Skeletal muscle cell (primary cell): Measurements from ENCODE around the gene DGKZ.

ENCODE experiments used
- DNase-seq: peaks from one replicate; pipeline ENCODE4 v3.0.0-alpha.2; 2010; ENCODE audit warnings: low read depth
- H3K4me3 ChIP-seq: 2 replicates; pipeline ENCODE4 v1.5.1; 2011; ENCODE audit warnings: low read depth, mild to moderate bottlenecking, control low read depth, low read length, moderate library complexity

DGKZ gene

GRCh38 chr11:46321757-46322156 lies 25.5 kb upstream of the DGKZ start:
- no peak overlapping the region for H3K4me3 ChIP-seq
- no peak for DNase-seq

GRCh38 chr11:46322759-46323158 lies 24.5 kb upstream of the DGKZ start:
- DNase-seq = no peak
- no peak overlapping the region for H3K4me3 ChIP-seq

- no peak overlapping the region for H3K4me3 ChIP-seq
Measured at GRCh38 chr11:46326813-46327416, 20.3 kb upstream of the DGKZ start.

GRCh38 chr11:46327829-46328228 lies 19.4 kb upstream of the DGKZ start:
- no peak for DNase-seq
- H3K4me3 ChIP-seq = no peak overlapping the region

More at GRCh38 chr11:46326813-46327416, 20.3 kb upstream of the DGKZ start:
- no peak for DNase-seq

- DNase-seq = no peak
- H3K4me3 ChIP-seq = no peak overlapping the region
Measured at GRCh38 chr11:46330154-46330553, 17.1 kb upstream of the DGKZ start.

GRCh38 chr11:46330563-46331281 lies 16.5 kb upstream of the DGKZ start:
- H3K4me3 ChIP-seq = no peak overlapping the region

GRCh38 chr11:46331282-46331984 lies 15.8 kb upstream of the DGKZ start:
- DNase-seq = no peak
- H3K4me3 ChIP-seq = no peak overlapping the region

More at GRCh38 chr11:46330563-46331281, 16.5 kb upstream of the DGKZ start:
- no peak for DNase-seq

- H3K4me3 ChIP-seq = peak overlapping the region; percentile 38
- DNase-seq = no peak
Measured at GRCh38 chr11:46332093-46332567, 15.1 kb upstream of the DGKZ start.

- peak overlapping the region; percentile 38 for H3K4me3 ChIP-seq
- DNase-seq = no peak
Measured at GRCh38 chr11:46332568-46333393, 14.5 kb upstream of the DGKZ start.

- no peak for DNase-seq
- H3K4me3 ChIP-seq = peak overlapping the region; percentile 38
Measured at GRCh38 chr11:46333394-46333947, 13.8 kb upstream of the DGKZ start.

GRCh38 chr11:46334211-46334610 lies 13.1 kb upstream of the DGKZ start:
- no peak for DNase-seq
- H3K4me3 ChIP-seq = no peak overlapping the region

- no peak for DNase-seq
- no peak overlapping the region for H3K4me3 ChIP-seq
Measured at GRCh38 chr11:46335271-46335670, 12.0 kb upstream of the DGKZ start.

- no peak overlapping the region for H3K4me3 ChIP-seq
- no peak for DNase-seq
Measured at GRCh38 chr11:46335890-46336562, 11.2 kb upstream of the DGKZ start.

- no peak for DNase-seq
- H3K4me3 ChIP-seq = no peak overlapping the region
Measured at GRCh38 chr11:46336563-46337180, 10.6 kb upstream of the DGKZ start.

- DNase-seq = no peak
- H3K4me3 ChIP-seq = no peak overlapping the region
Measured at GRCh38 chr11:46337626-46338345, 9.5 kb upstream of the DGKZ start.

- no peak for DNase-seq
- peak overlapping the region; percentile 7 for H3K4me3 ChIP-seq
Measured at GRCh38 chr11:46338636-46338987, 8.7 kb upstream of the DGKZ start.

GRCh38 chr11:46338988-46339666 lies 8.1 kb upstream of the DGKZ start:
- peak overlapping the region; percentile 7 for H3K4me3 ChIP-seq
- DNase-seq = no peak
